ENCODE data around the gene CPEB1.
A peak's percentile ranks its signal among the peaks of the same experiment; 100 is the strongest.
"Not testable (repeated sequence)": the region's sequence is repeated elsewhere in the genome, so short reads cannot be mapped to it uniquely, and the experiment has no call there.

Gene CPEB1

GRCh38 chr15:82651708-82652107 is 4.5 kb upstream of the CPEB1 start:
- DNase-seq: no peak
- intact Hi-C loops (cut with DNase I): loop anchor here (10.0 kb wide), 1 partner anchor 103 kb away; no protein-coding TSS in a partner anchor

- intact Hi-C loops (cut with DNase I): loop anchor here (10.0 kb wide), 1 partner anchor 105 kb away; no protein-coding TSS in a partner anchor
- DNase-seq: peak in 35 of 42 donors; percentile 21 to 81 (median 58)
Measured at GRCh38 chr15:82650046-82650670, 3.0 kb upstream of the CPEB1 start.

GRCh38 chr15:82649226-82649999 is 2.2 kb upstream of the CPEB1 start:
- DNase-seq: no peak
- intact Hi-C loops (cut with DNase I): loop anchor here (5.0 kb wide), 1 partner anchor 107 kb away; the partner anchor contains the start of gene RPS17

GRCh38 chr15:82648257-82649103 is 1.3 kb upstream of the CPEB1 start:
- DNase-seq: peak in 32 of 42 donors; percentile 14 to 73 (median 40)
- intact Hi-C loops (cut with DNase I): loop anchor here (5.0 kb wide), 1 partner anchor 106 kb away; the partner anchor contains the start of gene RPS17

GRCh38 chr15:82647835-82648256 is 683 bp upstream of the CPEB1 start:
- peak in 10 of 42 donors; percentile 11 to 59 (median 32) for DNase-seq
- intact Hi-C loops (cut with DNase I): loop anchor here (5.0 kb wide), 1 partner anchor 106 kb away; the partner anchor contains the start of gene RPS17

GRCh38 chr15:82646250-82647044 is 716 bp downstream of the CPEB1 start:
- intact Hi-C loops (cut with DNase I): loop anchor here (5.0 kb wide), 1 partner anchor 104 kb away; the partner anchor contains the start of gene RPS17
- peak in 37 of 42 donors; percentile 18 to 71 (median 46) for DNase-seq

- intact Hi-C loops (cut with DNase I): loop anchor here (5.0 kb wide), 1 partner anchor 103 kb away; the partner anchor contains the start of gene RPS17
- not testable (repeated sequence) for DNase-seq
Measured at GRCh38 chr15:82644967-82645852, 2.0 kb downstream of the CPEB1 start.

GRCh38 chr15:82643992-82644391 is 3.2 kb downstream of the CPEB1 start:
- peak in 3 of 42 donors; percentile 24 to 55 (median 35) for DNase-seq
- intact Hi-C loops (cut with DNase I): no loop called here

GRCh38 chr15:82642656-82643055 is 4.5 kb downstream of the CPEB1 start:
- intact Hi-C loops (cut with DNase I): no loop called here
- no peak for DNase-seq

GRCh38 chr15:82641129-82641798 is 5.9 kb downstream of the CPEB1 start:
- intact Hi-C loops (cut with DNase I): no loop called here
- no peak for DNase-seq

- intact Hi-C loops (cut with DNase I): no loop called here
- DNase-seq: no peak
Measured at GRCh38 chr15:82640672-82641071, 6.5 kb downstream of the CPEB1 start.

GRCh38 chr15:82635798-82636197 is 11.4 kb downstream of the CPEB1 start:
- DNase-seq: no peak
- intact Hi-C loops (cut with DNase I): no loop called here

GRCh38 chr15:82630033-82630432 is 17.1 kb downstream of the CPEB1 start:
- DNase-seq: no peak
- intact Hi-C loops (cut with DNase I): no loop called here

- intact Hi-C loops (cut with DNase I): no loop called here
Measured at GRCh38 chr15:82625136-82625535, 22.0 kb downstream of the CPEB1 start.

GRCh38 chr15:82624438-82624837 is 22.7 kb downstream of the CPEB1 start:
- no peak for DNase-seq
- intact Hi-C loops (cut with DNase I): no loop called here

More at GRCh38 chr15:82625136-82625535, 22.0 kb downstream of the CPEB1 start:
- DNase-seq: no peak

- intact Hi-C loops (cut with DNase I): no loop called here
- no peak for DNase-seq
Measured at GRCh38 chr15:82624008-82624407, 23.2 kb downstream of the CPEB1 start.

GRCh38 chr15:82621970-82622369 is 25.2 kb downstream of the CPEB1 start:
- intact Hi-C loops (cut with DNase I): no loop called here

More at GRCh38 chr15:82621970-82622369, 25.2 kb downstream of the CPEB1 start:
- peak in 1 of 42 donors; percentile 11 for DNase-seq
